GM12801 (cell line): ENCODE results near the gene LARGE1.

Source experiments
- CTCF ChIP-seq: IDR thresholded peaks from one replicate; pipeline ENCODE4 v1.5.1; 2011; ENCODE audit warnings: control low read depth; ENCODE audit not compliant: insufficient read length; ENCODE audit errors: extremely low read depth

The LARGE1 gene

GRCh38 chr22:33823552-33823951 lies 96.7 kb downstream of the LARGE1 start:
- no peak for TF ChIP-seq CTCF

GRCh38 chr22:33821290-33821689 lies 99.0 kb downstream of the LARGE1 start:
- TF ChIP-seq CTCF, result no peak

DNA sequence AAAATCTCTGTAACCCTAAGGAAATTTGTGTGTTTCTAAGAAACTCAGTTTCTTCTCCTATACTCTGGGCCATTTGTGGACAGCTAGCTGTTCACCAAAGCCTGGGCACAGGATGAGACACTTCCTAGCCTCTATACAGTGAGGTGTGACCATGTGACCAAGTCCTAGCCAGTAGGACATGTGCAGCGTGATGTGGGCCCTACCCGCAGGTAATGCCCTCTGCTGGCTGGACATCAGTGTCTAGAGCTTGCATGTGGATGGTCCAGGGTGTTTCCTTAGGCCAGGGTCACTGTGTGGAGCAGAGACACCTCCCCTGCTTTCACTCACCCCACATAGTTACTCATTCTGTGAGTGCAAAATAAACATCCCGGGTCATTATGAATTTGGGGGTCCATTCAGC lies 100.5 kb downstream of the LARGE1 start:
- TF ChIP-seq CTCF, result no peak

DNA sequence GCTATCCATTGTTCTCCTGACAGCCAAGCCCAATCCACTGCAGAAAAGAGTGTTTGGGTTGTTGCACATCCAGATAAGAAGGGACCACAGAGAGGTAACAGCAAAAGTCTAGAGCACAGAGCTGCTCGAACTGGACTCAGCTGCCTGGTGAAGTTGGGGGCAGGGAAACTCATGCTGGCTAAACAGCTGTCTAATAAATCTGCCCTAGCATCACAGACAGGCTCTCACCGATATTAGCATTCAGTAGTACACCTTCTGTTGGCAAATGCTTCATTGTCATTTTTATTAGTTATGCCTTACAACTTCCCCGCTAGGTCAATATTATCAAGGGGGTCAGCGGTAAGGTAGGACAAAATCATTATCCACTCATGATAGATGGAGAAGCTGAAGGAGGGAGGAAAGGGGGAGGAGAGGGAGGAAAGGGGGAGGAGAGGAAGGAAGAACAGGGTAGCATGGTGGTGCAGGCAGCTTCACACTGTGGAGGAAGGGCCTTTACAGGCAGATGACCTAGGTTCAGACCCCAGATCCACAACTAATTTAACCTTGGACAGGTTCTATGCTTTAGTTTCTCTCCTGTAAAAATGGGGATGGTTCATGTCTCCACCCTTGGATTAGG lies 102.7 kb downstream of the LARGE1 start:
- no peak for TF ChIP-seq CTCF

DNA sequence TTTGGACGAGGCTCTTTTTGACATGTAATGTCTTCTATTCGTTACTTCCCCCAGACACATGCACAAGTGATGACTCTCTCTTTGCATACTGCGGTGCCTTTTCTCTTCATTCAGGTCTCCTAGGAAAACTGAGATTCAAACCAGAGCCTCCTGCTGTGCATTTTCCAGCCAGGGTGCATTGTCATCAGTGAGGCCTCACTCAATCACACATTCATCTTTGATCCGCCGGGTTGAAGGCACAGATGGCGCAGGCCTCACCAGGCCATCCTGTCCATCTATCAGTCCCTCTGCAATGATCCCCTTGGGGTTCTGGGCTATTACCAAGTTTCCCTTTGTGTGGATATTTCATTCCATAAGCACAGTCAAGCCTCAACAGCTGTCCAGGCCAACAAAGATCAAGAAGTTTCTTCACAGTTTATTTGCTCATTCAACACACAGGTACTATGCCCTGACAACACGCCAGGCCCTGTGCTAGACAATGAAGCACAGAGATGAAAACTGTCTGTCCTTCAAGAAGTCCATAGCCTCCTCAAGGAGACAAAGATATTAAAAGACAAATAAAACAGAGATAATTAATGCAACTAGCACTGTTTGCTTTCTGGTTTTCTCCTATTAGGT lies 107.8 kb downstream of the LARGE1 start:
- no peak for TF ChIP-seq CTCF

DNA sequence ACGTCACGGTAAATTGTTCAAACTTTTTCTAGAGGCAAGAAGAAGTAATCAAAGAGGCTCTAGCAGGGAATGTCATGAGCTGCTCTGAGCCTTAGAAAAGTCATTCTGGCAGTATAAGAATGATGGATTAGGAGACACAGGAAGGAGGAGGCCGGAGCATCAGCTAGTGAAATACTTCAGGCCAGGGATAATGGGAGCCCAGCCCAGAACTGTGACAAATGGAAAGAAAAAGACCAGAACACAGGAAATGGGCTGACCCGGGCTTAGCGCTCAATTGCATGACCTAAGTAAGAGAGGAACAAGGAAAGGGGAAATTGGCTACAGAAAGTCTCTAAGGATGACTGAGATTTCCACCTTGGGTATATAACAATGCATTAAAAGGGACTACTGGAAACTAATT lies 108.6 kb downstream of the LARGE1 start:
- no peak for TF ChIP-seq CTCF

GRCh38 chr22:33811208-33811607 lies 109.1 kb downstream of the LARGE1 start:
- TF ChIP-seq CTCF, result no peak
